SK-N-SH (cell line): Measurements from ENCODE around the gene ESCO1. TPM values are rescaled to one million over a fixed set of nuclear protein-coding genes. Genes with fewer than 3 reads are reported as not detected.
"Not testable (repeated sequence)": the region's sequence is repeated elsewhere in the genome, so short reads cannot be mapped to it uniquely, and the experiment has no call there.

Source experiments
- CTCF ChIA-PET: fragments of 300-600, 350-600 bp; formaldehyde crosslinking; extraction: SDS; loops from one replicate; lab custom pipeline; 2021; lab: Yijun Ruan, JAX
- POLR2A ChIA-PET: fragments of 350-600 bp; sonication (Branson Sonifier 250); formaldehyde crosslinking; extraction: SDS; loops from one replicate; lab custom pipeline; 2020; ENCODE audit warnings: antibody characterized with exemption, inconsistent platforms; lab: Yijun Ruan, JAX
- DNase-seq: peaks from one replicate; pipeline ENCODE4 v3.0.0; 2012
- H2AFZ ChIP-seq: fragments of 200-600 bp; sonication (generic); 2 replicates; pipeline ENCODE4 v1.8.1; 2016; ENCODE audit warnings: antibody characterized with exemption, mild to moderate bottlenecking, low read depth
- H3F3A ChIP-seq: fragments of 200-600 bp; sonication (generic); replicated peaks from 2 replicates; pipeline ENCODE3; 2016; ENCODE audit warnings: antibody characterized with exemption, mild to moderate bottlenecking; ENCODE audit not compliant: insufficient read depth
- H3K27ac ChIP-seq, 2 experiments: fragments of 200-500 bp in 1 of 2; fragments of 200-600 bp in 1 of 2; sonication (Bioruptor generic) in 1 of 2; sonication (generic), shearing (Covaris generic) in 1 of 2; 2 replicates each; pipeline versions ENCODE4 v1.5.1 to v1.6.1; 2014 to 2016; ENCODE audit warnings: low read depth in 2 of 2, inconsistent platforms in 1 of 2, low read length in 1 of 2, mild to moderate bottlenecking in 1 of 2, mixed read lengths in 1 of 2
- H3K27me3 ChIP-seq: fragments of 200-600 bp; sonication (generic), shearing (Covaris generic); 2 replicates; pipeline ENCODE4 v1.6.1; 2016; ENCODE audit warnings: mixed run types; ENCODE audit not compliant: insufficient read depth
- H3K36me3 ChIP-seq, 2 experiments: fragments of 200-500 bp in 1 of 2; fragments of 200-600 bp in 1 of 2; sonication (Bioruptor generic) in 1 of 2; sonication (generic) in 1 of 2; replicated peaks in 1 of 2; 2 replicates each; pipeline versions ENCODE3 to v1.5.1; 2014 to 2016; ENCODE audit warnings: low read length in 1 of 2, mild to moderate bottlenecking in 1 of 2; ENCODE audit not compliant: insufficient read depth in 2 of 2, control insufficient read depth in 1 of 2
- H3K4me1 ChIP-seq, 2 experiments: fragments of 200-500 bp in 1 of 2; fragments of 200-600 bp in 1 of 2; sonication (Bioruptor generic) in 1 of 2; sonication (generic), shearing (Covaris generic) in 1 of 2; 2 replicates each; pipeline versions ENCODE4 v1.5.1 to v1.6.1; 2014 to 2016; ENCODE audit warnings: low read depth in 1 of 2, low read length in 1 of 2, mixed run types in 1 of 2; ENCODE audit not compliant: insufficient read depth in 2 of 2, control insufficient read depth in 1 of 2
- H3K4me2 ChIP-seq: fragments of 200-600 bp; sonication (generic), shearing (Covaris generic); 2 replicates; pipeline ENCODE4 v1.6.1; 2017; ENCODE audit warnings: mixed run types
- H3K4me3 ChIP-seq, 2 experiments: fragments of 200-500 bp in 1 of 2; fragments of 200-600 bp in 1 of 2; sonication (Bioruptor generic) in 1 of 2; sonication (generic), shearing (Covaris generic) in 1 of 2; 2 replicates each; pipeline versions ENCODE4 v1.5.1 to v1.8.1; 2014 to 2016; ENCODE audit warnings: low read depth in 2 of 2, inconsistent platforms in 1 of 2, low read length in 1 of 2, mild to moderate bottlenecking in 1 of 2, mixed read lengths in 1 of 2, moderate library complexity in 1 of 2
- H3K79me2 ChIP-seq: fragments of 200-600 bp; sonication (generic); 2 replicates; pipeline ENCODE4 v1.8.1; 2017; ENCODE audit warnings: mild to moderate bottlenecking; ENCODE audit not compliant: insufficient read depth
- H3K9ac ChIP-seq: fragments of 200-600 bp; sonication (generic); 2 replicates; pipeline ENCODE4 v1.6.1; 2017; ENCODE audit warnings: mixed run types
- H3K9me2 ChIP-seq: fragments of 200-600 bp; sonication (generic); 2 replicates; pipeline ENCODE4 v1.6.1; 2017; ENCODE audit warnings: mixed run types
- H3K9me3 ChIP-seq: fragments of 200-600 bp; sonication (generic); 2 replicates; pipeline ENCODE4 v1.6.1; 2017; ENCODE audit warnings: mixed run types, mild to moderate bottlenecking, moderate library complexity
- H4K20me1 ChIP-seq: fragments of 200-600 bp; sonication (generic); 2 replicates; pipeline ENCODE4 v1.6.1; 2017; ENCODE audit warnings: mild to moderate bottlenecking, mixed run types; ENCODE audit not compliant: insufficient read depth
- EZH2phosphoT487 ChIP-seq: fragments of 200-600 bp; sonication (generic); IDR thresholded peaks from 2 replicates; pipeline ENCODE4 v1.6.1; 2017; ENCODE audit warnings: low read depth, mixed run types, mild to moderate bottlenecking, antibody characterized with exemption, moderate library complexity, borderline replicate concordance
- GABPA ChIP-seq: IDR thresholded peaks from 2 replicates; pipeline ENCODE4 v1.4.0; 2012; ENCODE audit warnings: low read depth, mild to moderate bottlenecking
- MEF2A ChIP-seq: IDR thresholded peaks from 2 replicates; pipeline ENCODE4 v1.4.0; 2012; ENCODE audit warnings: low read depth, borderline replicate concordance
- RXRA ChIP-seq: IDR thresholded peaks from 2 replicates; pipeline ENCODE4 v1.4.0; 2012; ENCODE audit warnings: low read depth, mild to moderate bottlenecking, borderline replicate concordance
- TEAD4 ChIP-seq: IDR thresholded peaks from 2 replicates; pipeline ENCODE4 v1.4.0; 2012; ENCODE audit warnings: mild to moderate bottlenecking, borderline replicate concordance; ENCODE audit not compliant: insufficient read depth
- WGBS: methylation state at CpG from one replicate; pipeline ENCODE4 v1.1.6; 2017; ENCODE audit warnings: low lambda C conversion rate; 5-methylcytosine and 5-hydroxymethylcytosine counted together
- polyA plus RNA-seq, 3 experiments: library from polyadenylated mRNA; depleted of rRNA; stranded (reverse); fragments of >200 nt; gene quantifications; 2 replicates each; pipeline ENCODE4 v1.2.3, GENCODE V29; 2012
- TF ChIP-seq, protein P1 (sequence below): IDR thresholded peaks from 2 replicates; pipeline ENCODE4 v1.6.1; 2012; ENCODE audit warnings: mild to moderate bottlenecking, low read depth, low read length, moderate library complexity

Gene ESCO1
- polyA plus RNA-seq, 1 of the 3 experiments (the other 2 are of a cell fraction): 2.2 TPM

DNA sequence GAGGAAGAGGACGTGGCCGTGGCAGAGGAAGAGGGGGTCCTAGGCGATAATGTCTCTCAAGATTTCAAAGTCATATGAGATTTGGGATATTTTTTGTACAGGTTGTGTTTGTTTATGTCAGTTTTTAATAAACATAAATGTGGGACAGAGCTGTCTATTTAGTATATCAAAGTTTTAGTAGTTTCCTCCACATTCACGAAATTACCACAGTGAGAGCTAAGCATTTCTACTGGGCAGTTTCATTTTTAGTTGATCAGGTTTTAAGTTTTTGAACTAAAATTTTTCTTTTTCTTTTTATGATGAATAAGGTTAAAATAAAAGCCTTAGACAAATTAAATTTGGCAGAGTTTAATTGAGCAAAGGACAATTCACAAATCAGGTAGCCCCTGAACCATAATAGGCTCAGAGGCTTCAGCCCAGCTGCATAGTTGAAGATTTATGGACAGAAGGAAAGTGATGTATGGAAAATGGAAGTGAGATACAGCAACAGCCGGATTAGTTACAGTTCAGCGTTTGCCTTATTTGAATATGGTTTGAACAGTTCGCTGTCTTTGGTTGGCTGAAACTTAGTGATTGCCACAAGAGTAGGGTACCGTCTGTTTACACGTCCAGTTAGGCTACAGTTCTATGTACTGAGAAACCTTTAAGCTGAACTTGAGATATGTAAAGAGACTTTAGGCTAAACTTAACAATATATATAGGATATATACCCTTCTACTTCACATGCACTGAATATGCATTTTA is 28.8 kb upstream of the ESCO1 start:
- Histone ChIP-seq H3K9ac (no peak overlapping the region), H3K9me3 (no peaks in the 10 kb centered on the region), H3K4me3 (no peak overlapping the region), H3K79me2 (peaks cover 46% of the 10 kb centered on the region), H2AFZ (no peak overlapping the region), H3K9me2 (no peaks in the 10 kb centered on the region), H3K4me2 (no peak overlapping the region), H3K4me1 (no peaks in the 10 kb centered on the region), H3K27ac (no peak overlapping the region), H3F3A (peaks cover 13% of the 10 kb centered on the region), H4K20me1 (0 out of 2 replicates have a peak, but pooled peaks cover 3% of the 10 kb centered on the region), H3K36me3 (peaks cover 40 to 72% of the 10 kb centered on the region in 2 experiments), H3K27me3 (no peaks in the 10 kb centered on the region)
- DNase-seq: no peak
- ChIA-PET CTCF (interaction anchor here (0.7 kb wide), 1 partner anchor 158 kb away, joined by 3 read pairs; no protein-coding TSS in a partner anchor), POLR2A (no interaction called here)
- TF ChIP-seq MEF2A (no peak), RXRA (no peak), GABPA (no peak), EZH2phosphoT487 (no peak), TEAD4 (no peak)
- TF ChIP-seq, protein P1, sequence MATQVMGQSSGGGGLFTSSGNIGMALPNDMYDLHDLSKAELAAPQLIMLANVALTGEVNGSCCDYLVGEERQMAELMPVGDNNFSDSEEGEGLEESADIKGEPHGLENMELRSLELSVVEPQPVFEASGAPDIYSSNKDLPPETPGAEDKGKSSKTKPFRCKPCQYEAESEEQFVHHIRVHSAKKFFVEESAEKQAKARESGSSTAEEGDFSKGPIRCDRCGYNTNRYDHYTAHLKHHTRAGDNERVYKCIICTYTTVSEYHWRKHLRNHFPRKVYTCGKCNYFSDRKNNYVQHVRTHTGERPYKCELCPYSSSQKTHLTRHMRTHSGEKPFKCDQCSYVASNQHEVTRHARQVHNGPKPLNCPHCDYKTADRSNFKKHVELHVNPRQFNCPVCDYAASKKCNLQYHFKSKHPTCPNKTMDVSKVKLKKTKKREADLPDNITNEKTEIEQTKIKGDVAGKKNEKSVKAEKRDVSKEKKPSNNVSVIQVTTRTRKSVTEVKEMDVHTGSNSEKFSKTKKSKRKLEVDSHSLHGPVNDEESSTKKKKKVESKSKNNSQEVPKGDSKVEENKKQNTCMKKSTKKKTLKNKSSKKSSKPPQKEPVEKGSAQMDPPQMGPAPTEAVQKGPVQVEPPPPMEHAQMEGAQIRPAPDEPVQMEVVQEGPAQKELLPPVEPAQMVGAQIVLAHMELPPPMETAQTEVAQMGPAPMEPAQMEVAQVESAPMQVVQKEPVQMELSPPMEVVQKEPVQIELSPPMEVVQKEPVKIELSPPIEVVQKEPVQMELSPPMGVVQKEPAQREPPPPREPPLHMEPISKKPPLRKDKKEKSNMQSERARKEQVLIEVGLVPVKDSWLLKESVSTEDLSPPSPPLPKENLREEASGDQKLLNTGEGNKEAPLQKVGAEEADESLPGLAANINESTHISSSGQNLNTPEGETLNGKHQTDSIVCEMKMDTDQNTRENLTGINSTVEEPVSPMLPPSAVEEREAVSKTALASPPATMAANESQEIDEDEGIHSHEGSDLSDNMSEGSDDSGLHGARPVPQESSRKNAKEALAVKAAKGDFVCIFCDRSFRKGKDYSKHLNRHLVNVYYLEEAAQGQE: no peak
- 95% methylated on average over 9 of the region's 9 CpGs for WGBS

- H3F3A ChIP-seq, H3K9ac ChIP-seq, H3K4me1 ChIP-seq, DNase-seq, H3K4me2 ChIP-seq, H2AFZ ChIP-seq, H3K9me2 ChIP-seq, H3K4me3 ChIP-seq, POLR2A ChIA-PET, H3K27me3 ChIP-seq, H3K27ac ChIP-seq, H3K9me3 ChIP-seq: not testable (repeated sequence)
- H3K79me2 ChIP-seq: peaks cover 97% of the 10 kb centered on the region
- CTCF ChIA-PET: interaction anchor here (1.7 kb wide), 1 partner anchor 21 kb away, joined by 4 read pairs; the partner anchor contains the start of gene ESCO1
- H3K36me3 ChIP-seq: peaks cover 14 to 53% of the 10 kb centered on the region in 2 experiments
- WGBS: 98% methylated on average over 9 of the region's 9 CpGs
- peaks cover 65% of the 10 kb centered on the region for H4K20me1 ChIP-seq
Measured at GRCh38 chr18:21621640-21622039, 21.1 kb upstream of the ESCO1 start.
